PC-3 (cell line): ENCODE data around the gene DIPK1C.

Source experiments
- CTCF ChIP-seq: fragments of 300-600 bp; sonication (generic); conservative IDR thresholded peaks from 2 replicates; pipeline ENCODE4 v1.5.1; 2017; ENCODE audit warnings: antibody characterized with exemption, low read depth, mild to moderate bottlenecking, low read length
- EZH2 ChIP-seq: fragments of 300-600 bp; sonication (generic); IDR thresholded peaks from one replicate; pipeline ENCODE4 v1.6.1; 2017; ENCODE audit warnings: antibody characterized with exemption, mild to moderate bottlenecking, low read length; ENCODE audit not compliant: unreplicated experiment

GRCh38 chr18:74389171-74389927, 67.8 kb downstream of the DIPK1C start:
- TF ChIP-seq EZH2 (no peak), CTCF (no peak)
